Esophagus muscularis mucosa (tissue), 3 donors: Measurements from ENCODE around the gene SF3B1.

ENCODE experiments used
- CTCF ChIP-seq, 3 experiments: fragments of 200-600 bp in 2 of 3; fragments of 450-650 bp in 1 of 3; sonication (generic) in 2 of 3; IDR thresholded peaks; one replicate each; pipeline ENCODE4 v1.5.1; 2017 to 2019; ENCODE audit warnings: antibody characterized with exemption in 3 of 3, mild to moderate bottlenecking in 2 of 3, moderate library complexity in 1 of 3
- POLR2A ChIP-seq: fragments of 450-650 bp; IDR thresholded peaks from one replicate; pipeline ENCODE4 v1.6.1; 2017; ENCODE audit warnings: antibody characterized with exemption, moderate library complexity, mild to moderate bottlenecking, low read depth
- POLR2AphosphoS5 ChIP-seq, 2 donors: sonication (generic); formaldehyde crosslinking; IDR thresholded peaks; one replicate each; pipeline ENCODE4 v1.6.1; 2017; ENCODE audit warnings: antibody characterized with exemption in 2 of 2

GRCh38 chr2:197378494-197379307 lies 56.1 kb downstream of the SF3B1 start:
- TF ChIP-seq CTCF (IDR thresholded peaks at IDR 0.05): peak; percentile 67 to 81 (median 70)
- no peak for TF ChIP-seq POLR2AphosphoS5 (IDR thresholded peaks at IDR 0.05)
- no peak for TF ChIP-seq POLR2A
